Measurements from ENCODE around the gene NUDT5. TPM values are rescaled to one million over a fixed set of nuclear protein-coding genes. Genes with fewer than 3 reads are reported as not detected.

NUDT5 gene
- 10 to 100 TPM; 28.9 to 43.5 (median 42.8) TPM for total RNA-seq

DNA sequence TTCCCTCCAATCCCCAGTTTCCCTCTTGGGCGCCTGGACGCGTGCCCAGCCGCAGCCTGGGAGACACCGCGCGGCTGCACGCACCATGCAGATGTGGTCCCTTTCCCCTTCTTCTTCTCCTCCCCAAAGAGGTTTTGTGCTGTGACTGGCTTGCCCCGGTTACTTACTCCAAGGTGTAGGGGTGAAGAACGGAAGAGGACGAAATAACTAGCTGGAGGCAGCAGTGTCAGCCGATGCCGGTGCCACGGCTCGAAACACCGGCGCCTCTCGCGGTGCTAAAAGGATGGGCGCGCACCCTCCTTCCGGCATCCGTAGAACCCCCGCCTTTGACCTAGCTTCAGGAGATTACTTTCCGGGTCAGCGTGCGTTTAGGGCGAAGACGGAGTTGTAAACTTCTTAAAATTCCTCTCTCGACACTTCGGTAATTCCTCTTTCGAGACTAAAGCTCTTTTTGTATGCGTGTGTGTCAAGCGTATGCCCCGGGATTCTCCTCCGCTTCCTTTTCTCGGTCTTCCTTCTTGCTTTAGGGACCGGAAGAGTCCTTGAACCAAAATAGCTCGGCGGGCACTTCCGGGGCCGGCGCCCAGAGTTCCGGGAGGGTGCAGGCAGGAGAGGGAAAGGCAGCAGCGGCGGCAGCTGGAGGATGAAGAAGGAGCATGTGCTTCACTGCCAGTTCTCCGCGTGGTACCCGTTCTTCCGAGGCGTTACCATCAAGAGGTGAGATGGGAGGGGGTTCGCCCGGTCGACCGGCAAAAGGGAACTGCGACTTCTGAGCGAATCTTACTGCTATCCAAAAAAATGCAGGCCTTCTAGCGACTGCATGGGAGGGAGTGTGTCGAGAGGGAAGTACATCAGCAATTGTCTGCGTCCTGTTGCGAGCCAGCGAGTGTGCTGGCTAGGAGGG is at the start of gene NUDT5, which contains the start of gene CDC123:
Gene NUDT5, minus strand, starts transcription at position 289 of the 904 bp plus-strand sequence. CDS start 9,600 bp downstream, outside the sequence.
Gene CDC123, plus strand, starts transcription at position 586 of the 904 bp plus-strand sequence. Its CDS starts 58 bp downstream, at position 644.
- TF ChIP-seq, protein P1, sequence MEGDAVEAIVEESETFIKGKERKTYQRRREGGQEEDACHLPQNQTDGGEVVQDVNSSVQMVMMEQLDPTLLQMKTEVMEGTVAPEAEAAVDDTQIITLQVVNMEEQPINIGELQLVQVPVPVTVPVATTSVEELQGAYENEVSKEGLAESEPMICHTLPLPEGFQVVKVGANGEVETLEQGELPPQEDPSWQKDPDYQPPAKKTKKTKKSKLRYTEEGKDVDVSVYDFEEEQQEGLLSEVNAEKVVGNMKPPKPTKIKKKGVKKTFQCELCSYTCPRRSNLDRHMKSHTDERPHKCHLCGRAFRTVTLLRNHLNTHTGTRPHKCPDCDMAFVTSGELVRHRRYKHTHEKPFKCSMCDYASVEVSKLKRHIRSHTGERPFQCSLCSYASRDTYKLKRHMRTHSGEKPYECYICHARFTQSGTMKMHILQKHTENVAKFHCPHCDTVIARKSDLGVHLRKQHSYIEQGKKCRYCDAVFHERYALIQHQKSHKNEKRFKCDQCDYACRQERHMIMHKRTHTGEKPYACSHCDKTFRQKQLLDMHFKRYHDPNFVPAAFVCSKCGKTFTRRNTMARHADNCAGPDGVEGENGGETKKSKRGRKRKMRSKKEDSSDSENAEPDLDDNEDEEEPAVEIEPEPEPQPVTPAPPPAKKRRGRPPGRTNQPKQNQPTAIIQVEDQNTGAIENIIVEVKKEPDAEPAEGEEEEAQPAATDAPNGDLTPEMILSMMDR (IDR thresholded peaks at IDR 0.05; ENCODE audit: low read depth): no peak

DNA sequence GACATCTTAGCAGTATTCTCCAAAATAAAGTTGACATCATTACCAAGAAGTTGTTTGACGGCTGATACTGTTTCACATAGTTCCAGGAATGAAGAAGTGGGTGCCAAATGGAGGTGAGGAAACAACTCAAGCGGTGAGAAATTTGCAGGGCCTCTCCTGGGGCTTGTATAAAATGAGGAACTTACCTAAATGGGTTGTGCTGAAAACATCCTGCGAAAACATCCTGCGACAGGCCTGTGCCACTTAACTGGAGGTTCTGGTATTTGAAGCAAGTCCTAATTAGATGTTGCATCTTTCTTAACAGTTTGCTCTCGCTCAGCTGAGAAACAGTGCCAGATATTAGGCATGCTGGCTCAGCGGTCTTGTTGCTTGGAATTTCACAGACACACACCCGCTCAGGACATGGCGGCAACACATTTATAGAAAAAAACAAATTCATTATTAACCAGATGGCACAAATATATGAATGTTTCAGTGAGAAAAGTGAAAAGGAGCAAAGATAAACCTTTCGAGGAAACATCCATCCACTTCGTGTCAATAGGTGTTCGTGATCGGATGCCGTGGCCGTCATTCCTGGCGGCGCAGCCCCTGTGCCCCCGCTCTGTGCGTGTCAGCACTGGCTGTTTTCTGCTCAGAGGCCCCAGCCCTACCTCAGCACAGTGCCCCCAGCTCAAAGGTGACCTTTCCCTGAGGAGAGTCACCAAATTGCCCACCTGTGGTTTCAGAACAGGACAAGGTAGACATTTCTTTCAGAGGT is 48.4 kb upstream of the NUDT5 start:
- TF ChIP-seq, protein P1 (IDR thresholded peaks at IDR 0.05; ENCODE audit: low read depth): no peak

DNA sequence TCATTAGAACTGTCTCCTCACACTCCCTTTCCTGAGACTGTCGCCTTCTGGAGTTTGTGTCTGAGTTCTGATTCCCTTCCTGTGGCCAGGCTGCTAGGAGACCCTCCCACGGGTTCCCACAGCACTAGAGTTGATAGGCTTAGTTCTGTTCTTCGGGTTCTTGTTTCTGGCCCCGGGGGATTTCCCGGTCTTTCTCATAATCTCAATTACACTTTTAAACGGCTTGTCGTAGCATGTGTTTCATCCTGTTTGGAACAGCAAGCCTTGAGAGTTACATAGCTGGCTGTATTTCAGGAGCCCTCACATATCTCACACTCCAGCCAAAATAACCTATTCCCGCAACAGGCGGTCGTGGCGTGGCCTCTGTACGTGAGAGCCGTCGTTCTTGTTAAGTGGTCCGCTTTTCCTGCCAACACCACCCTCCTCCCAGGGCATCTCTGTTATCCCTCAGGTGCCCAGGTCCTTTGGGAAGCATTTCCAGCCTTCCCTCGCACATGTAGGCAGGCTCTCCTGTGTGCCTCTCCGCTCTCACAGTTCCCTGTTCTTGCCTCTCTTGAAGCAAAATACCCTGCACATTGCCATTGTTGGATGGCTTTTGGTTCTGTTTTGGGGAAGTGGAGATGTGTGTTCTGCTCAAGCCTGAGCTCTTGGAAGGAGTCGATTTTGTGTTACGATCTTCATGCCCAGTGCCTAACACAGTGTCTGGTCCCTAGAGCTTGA is 46.3 kb upstream of the NUDT5 start:
- TF ChIP-seq, protein P1 (IDR thresholded peaks at IDR 0.05; ENCODE audit: low read depth): no peak

DNA sequence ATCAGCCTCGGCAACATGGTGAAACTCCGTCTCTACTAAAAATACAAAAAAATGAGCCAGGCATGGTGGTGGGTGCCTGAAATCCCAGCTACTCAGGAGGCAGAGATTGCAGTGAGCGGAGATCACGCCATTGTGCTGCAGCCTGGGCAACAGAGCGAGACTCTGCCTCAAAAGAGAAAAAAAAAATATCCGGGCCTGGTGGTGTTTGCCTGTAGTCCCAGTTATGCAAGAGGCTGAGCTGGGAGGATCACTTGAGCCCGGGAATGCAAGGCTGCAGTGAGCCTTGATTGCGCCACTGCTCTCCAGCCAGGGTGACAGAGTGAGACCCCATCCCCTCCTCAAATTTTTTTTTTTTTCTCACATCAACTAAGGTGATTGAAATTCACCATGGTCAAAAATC is 43.1 kb upstream of the NUDT5 start:
- TF ChIP-seq, protein P1 (IDR thresholded peaks at IDR 0.05; ENCODE audit: low read depth): no peak

DNA sequence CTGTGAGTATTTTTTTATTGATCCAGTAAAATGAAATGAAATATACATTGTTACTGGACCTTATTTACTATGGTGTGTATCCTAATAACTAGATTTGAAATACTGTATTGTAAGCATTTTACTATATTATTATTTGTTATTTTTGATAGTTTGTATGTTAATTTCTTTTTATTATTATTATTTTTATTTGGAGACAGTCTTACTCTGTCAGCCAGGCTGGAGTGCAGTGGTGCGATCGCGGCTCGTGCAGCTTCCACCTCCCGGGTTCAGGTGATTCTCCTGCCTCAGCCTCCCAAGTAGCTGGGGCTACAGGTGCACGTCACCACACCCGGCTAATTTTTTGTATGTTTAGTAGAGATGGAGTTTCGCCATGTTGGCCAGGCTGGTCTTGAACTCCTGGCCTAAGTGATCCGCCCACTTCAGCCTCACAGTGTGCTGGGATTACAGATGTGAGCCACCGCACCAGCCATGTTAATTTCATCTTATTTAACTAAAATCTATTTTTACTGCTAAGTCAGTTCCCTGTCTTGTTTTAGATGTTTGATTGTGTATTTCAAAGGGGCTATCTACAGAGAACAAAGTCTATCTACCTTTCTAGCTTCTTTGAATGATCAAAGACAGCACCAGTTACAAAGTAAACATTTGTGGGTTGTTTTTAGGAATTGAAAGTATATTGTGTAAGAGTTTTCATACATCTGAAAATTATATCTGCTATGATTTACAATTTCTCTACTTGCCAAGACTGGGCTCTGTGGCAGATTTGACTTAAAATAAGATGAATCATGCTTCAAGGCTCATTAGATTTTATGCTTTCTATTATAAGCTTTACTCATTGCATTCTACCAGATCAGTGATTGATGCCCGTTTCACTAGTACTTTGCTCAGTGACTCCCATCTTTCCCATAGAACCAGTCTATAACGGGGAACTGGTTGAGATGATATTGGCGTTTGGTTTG is 41.9 kb upstream of the NUDT5 start:
- TF ChIP-seq, protein P1 (IDR thresholded peaks at IDR 0.05; ENCODE audit: low read depth): no peak

DNA sequence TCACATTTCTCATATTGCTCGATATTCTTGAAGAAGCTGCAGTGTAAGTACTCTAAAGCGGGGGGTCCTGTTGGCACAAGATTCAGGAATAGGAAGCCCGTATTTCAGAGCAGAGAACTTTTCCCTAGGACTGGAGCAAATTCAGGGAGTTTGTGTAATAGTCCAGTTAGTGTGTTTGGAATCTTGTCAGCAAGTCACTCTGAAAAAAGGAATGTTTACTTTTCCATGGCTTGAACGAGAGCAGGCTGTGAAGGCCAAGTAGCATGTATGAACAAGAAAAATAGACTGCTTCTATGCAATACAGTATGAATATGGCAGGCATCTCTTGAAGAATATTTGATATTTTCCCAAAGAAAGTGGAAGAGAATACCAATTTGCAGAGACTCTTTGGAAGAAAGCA is 40.1 kb upstream of the NUDT5 start:
- TF ChIP-seq, protein P1 (IDR thresholded peaks at IDR 0.05; ENCODE audit: low read depth): no peak

Measured in subcutaneous adipose tissue (tissue), 4 donors.